ENCODE data around the gene FGA. TPM values are rescaled to one million over a fixed set of nuclear protein-coding genes. Genes with fewer than 3 reads are reported as not detected.
A peak's percentile ranks its signal among the peaks of the same experiment; 100 is the strongest.

FGA gene
- total RNA-seq = not detected

DNA sequence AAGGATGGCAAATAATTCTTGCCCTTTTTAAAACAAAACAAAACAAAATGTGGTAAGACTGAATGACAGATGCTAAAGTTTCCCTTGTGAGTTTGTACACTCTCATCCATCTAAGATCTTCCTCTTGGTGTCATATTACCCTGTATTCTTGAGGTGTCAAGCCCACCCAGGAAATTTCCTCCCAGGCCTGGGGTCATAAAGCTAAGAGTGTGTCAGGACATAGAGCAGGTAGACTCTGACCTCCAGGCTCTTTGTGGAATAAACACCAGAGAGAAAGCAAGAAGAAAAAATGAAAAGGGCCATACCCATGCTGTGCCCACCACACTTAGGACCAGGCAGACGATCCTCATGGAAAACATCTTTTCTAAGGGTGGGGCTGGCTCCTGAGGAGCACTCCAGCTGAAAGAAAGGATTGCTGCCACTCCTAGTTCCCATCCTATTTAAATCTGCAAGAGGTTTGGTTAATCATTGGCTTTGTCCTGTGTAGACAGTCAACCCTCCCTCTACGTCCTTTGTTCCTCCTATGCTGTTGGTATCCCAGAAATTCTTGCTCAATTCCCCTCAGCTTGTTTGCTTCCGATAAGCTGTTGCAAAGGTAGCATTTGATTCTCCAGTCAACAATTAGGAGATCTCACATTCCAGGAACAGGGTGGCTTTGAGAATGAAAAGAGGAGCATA is at the start of gene FGA:
FGA (minus strand) TSS at position 414 of the 678 bp plus-strand sequence; CDS start at position 359, 55 bp downstream.
- DNase-seq (ENCODE audit: low read depth in 2 of 3, low spot score in 2 of 3) = no peak

DNA sequence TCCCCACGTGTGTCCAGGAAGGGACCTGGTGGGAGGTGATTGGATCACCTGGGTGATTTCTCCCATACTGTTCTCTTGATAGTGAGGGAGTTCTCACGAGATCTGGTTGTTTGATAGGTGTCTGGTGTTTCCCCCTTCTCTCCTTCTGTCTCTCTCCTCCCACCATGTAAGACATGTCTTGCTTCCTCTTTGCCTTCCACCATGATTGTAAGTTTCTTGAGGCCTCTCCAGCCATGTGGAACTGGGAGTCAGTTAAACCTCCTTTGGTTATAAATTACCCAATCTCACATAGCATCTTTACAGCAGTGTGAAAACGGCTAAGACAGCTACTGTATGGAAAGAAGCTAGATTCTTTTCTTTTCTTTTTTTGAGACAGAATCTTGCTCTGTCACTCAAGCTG is 43.5 kb upstream of the FGA start:
- no peak for DNase-seq (ENCODE audit: low read depth in 2 of 3, low spot score in 2 of 3)

DNA sequence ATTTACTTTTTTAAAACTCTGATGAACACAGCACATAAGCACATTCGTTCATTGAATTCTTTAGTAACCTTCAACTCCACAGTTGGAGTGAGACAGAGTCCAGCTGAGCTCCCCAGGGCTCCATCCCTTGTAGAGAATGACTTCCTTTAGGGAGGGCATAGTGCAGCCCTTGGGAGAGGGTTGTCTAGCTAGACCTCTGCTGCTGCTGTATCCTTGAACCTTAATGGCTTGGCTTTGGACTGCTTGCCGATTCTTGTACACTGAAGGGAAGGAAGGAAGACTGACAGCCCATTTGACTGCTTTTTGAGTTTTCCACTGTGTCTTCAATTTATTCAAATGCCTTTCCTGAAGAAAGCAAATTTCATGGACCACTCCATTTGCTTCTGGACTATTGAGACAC is 41.3 kb upstream of the FGA start:
- no peak for DNase-seq (ENCODE audit: low read depth in 2 of 3, low spot score in 2 of 3)

DNA sequence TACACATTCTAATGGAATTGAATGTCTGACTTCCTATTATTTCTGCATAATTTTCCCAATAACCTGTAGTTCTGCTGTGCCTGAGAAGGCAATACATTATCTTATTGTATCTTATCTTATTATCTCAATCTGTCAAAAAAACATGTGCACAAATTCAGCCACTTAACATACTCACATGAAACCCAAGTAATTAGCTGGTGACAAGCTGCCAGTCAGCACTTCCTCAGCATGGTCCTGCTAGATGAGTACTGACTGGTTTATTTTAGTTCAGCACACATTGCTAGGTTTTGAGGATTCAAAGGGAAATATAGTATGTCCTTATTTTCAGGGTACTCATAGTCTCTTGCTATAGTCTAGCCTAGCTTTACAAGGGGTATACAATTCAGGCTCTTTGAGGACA is 39.8 kb upstream of the FGA start:
- no peak for DNase-seq (ENCODE audit: low read depth in 2 of 3, low spot score in 2 of 3)

DNA sequence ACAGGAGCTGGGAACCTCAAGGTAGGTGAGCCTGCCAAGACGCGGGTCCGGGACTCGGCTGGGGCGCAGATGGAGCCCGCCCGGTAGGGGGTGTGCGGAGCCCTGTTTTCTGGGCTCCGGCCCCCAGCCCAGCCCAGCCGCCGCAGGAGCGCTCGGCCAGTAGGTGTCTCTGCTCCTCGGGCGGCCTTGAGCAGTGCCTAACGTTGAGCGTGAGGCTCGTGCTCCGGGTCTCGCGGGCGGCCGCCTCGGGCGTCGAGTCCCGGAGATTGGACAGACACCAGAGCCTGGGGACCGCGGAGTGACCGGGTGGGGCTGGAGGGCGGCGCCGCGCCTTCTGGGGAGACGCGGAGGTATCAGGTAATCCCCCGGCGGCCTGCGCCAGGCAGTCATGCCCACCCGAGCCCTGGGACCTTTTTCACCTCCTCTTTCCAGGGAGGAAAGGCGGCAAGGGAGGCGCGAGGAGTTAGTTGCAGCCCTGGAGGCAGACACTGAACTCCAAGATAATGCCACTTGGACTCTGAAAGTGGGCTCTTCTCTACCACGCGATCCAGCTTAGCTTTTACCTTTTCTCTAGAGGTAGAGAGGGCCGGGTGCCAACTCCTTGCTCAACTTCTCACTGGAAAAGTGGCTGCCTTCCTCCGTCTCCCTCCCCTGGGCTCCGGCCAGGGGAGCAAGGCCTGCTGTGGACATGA is 36.4 kb upstream of the FGA start:
- DNase-seq (ENCODE audit: low read depth in 2 of 3, low spot score in 2 of 3) = peak in 2 of 3 donors; percentile 80 to 85

DNA sequence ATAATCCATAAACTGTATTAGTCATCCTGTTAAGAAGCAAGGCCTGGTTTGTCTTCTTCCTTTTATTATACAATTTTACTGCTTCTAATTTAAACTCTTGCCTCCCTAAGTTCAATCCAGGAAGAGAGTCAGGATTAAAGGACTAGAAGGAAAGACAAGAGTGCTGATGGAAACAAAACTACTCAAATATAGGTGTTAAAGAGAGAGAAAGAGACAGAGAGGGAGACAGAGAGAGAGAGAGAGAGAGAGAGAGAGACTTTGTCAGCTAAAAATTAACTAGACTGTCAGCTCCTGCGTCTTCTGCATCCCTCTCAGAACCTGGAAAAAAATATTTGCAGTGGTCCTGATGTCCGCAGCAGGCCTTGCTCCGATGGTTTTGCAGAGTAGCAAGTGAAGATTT is 35.4 kb upstream of the FGA start:
- DNase-seq (ENCODE audit: low read depth in 2 of 3, low spot score in 2 of 3) = no peak

DNA sequence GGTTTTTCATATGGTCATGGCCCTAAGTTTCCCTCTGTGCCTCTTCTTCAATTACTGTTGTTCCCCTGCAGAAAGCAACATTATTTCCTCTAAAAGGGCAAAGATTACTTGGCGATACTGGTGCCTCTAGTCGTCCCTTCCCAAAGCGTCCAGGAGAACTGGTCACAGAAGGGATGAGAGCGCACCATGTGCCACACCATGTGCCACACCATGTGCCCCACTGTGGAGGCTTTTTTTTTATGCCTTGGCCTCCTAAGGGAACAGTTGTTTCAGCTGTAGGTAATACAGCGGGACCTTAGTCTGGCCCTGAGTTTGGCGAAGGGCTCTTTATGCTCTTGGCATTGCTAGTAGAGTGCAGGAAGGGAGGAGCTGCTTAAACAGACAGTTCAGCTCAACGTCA is 33.5 kb upstream of the FGA start:
- no peak for DNase-seq (ENCODE audit: low read depth in 2 of 3, low spot score in 2 of 3)

DNA sequence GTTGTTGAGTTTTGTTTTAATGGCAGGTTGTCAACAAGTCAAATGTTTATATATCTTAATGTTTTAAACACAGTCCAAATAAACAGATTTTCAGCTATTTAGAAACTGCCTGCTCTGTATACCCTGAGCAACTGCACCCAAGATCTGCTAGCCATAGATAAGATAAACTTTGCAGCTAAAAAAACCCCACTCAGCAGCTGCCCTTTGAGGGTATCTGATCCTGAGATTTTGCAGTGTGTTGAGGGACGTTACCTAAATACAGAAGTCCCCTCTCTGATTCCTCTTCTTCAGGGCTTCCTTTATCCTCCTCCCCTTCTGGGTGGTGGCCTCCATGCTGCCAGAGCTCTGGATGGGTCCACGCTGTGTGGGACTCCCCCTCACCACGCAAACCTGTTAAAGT is 32.9 kb upstream of the FGA start:
- DNase-seq (ENCODE audit: low read depth in 2 of 3, low spot score in 2 of 3) = peak in 1 of 3 donors; percentile 39

DNA sequence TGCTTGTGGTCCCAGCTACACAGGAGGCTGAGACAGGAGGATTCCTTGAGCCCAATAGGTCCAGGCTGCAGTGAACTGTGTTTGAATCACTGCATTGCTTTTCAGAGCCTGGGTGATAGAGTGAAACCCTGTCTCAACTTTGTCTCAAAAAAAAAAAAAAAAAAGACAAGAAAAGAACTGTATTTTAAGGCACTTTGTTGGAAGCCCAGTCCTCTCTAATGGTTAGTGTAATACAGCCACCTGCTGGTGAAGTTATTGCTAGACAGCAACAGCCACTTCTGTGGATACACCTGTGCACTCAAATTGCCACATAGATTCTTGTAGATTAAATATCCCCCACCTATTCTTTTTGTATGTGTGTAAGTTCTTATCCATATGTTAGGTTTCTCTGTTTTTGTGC is 32.1 kb upstream of the FGA start:
- peak in 2 of 3 donors; percentile 46 to 76 for DNase-seq (ENCODE audit: low read depth in 2 of 3, low spot score in 2 of 3)

DNA sequence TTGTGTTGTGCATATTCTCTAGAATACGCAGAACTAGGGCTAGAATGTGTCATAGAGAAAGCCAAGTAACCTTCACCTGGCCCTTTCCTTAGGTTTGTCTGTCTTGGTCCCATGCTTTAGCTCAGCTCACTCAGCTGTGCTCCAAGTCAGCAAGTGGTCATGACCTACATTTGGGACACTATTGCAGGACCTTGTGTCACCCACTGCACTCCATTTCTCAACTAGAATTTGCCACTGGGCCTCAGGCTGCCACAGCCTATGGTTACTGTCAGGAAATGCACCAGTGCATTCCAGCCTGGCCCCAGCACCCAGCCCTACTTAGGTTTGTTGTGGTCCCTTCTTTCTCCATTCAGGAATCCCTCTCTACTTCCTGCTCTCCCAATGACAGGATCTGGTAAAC is 29.6 kb upstream of the FGA start:
- DNase-seq (ENCODE audit: low read depth in 2 of 3, low spot score in 2 of 3) = no peak

DNA sequence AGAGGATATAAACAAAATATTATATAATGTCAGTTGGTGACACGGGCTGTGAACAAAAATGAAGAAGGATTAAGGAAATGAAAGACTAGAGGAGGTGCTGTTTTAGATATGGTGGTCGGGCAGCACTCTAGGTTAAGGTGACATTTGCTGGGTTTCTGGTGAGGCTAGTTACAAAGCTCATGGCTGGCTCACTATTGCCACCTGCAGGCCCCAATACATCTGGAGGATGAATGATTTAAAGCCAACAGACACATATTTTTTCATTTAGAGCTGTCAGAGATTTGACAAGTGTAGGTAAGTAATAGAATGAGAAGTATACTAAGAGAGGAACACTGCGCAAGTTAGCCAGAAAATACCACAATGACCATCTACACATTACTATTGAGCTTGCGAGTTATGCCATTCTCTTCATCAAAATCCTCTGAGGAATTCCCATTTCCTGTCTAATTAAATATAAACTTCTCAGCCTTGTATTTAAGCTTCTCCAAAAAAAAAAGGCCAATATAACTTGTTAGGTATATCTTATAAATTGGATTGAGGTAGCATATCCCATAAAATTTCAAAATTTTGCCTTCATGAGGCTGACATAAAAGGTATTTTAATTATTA is 28.3 kb upstream of the FGA start:
- peak in 2 of 3 donors; percentile 56 to 84 for DNase-seq (ENCODE audit: low read depth in 2 of 3, low spot score in 2 of 3)

DNA sequence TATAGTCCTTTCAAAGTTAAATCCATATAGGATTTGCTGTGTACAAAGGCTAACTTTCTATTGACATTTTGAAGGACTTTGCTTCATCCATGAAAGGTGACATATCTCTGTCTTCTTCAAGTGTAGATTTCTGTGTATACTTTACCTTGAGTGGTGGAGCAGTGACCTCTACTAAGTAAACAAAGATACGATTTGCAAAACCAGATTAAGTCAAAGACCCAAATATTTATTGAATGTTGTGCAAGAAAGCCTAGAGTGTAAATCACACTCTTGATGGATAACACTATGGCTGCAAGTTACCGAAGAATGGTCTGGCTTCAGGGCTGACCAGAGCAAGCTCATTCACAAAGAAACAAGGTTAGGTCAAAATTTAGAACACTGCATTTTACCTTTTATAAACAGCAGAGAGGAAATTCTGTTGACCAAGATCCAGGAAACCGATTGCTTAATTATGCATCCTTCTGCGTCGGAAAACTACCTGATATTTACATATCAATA is 27.3 kb upstream of the FGA start:
- DNase-seq (ENCODE audit: low read depth in 2 of 3, low spot score in 2 of 3) = no peak

DNA sequence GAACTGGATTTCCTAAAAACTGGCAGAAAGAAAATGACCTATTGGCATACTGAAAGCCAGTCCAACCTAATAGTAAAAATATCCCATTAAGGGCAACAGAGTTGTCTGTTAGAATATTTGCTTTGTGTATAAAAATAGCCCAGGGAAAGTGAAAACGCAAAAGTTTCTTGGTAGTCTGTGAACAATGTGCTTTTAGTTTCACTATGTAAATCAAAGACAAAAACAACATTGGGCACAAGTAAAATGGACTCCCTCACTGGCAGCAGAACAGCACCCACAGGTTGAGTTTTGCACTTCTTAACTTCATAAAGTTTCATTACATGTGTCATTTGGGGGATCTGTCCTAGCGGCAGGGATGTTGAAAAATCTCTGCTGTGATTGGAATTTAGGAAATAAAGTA is 26.2 kb upstream of the FGA start:
- peak in 1 of 3 donors; percentile 62 for DNase-seq (ENCODE audit: low read depth in 2 of 3, low spot score in 2 of 3)

DNA sequence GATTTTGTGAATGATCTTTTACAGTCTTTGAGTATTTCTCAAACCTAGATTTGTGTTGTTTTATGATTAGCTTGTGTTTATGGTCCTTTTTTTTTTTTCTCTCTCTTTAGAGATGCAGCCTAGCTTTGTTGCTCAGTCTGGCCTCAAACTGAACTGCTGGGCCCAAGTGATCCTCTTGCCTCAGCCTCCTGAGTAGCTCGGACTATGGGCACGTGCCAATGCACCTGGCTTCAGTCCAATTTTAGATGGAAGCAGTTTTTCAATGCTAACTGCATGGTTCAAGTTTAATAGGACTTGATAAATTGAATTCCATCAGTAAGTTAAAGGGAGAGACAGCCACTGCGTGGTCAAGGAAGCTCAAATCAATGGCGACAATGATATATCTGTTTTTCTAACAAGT is 25.7 kb upstream of the FGA start:
- DNase-seq (ENCODE audit: low read depth in 2 of 3, low spot score in 2 of 3) = no peak

DNA sequence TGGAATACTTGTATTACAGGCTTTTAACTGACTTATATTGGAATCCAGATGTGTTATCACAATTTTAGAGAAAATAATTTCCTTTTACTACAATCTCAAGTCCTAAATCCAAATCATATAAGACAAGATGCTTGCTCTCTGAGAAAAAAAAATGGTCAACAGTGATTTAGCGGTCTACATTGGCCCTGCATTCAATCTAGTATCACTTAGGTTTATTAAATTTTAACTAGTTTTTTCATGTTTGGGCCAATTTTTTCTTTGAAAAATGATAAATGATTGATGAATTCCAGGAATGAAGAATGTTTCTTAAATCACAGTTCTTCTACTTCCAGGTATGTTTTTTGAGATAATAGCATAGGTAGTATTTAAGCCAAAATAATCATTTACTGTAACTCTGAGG is 24.7 kb upstream of the FGA start:
- DNase-seq (ENCODE audit: low read depth in 2 of 3, low spot score in 2 of 3) = no peak

DNA sequence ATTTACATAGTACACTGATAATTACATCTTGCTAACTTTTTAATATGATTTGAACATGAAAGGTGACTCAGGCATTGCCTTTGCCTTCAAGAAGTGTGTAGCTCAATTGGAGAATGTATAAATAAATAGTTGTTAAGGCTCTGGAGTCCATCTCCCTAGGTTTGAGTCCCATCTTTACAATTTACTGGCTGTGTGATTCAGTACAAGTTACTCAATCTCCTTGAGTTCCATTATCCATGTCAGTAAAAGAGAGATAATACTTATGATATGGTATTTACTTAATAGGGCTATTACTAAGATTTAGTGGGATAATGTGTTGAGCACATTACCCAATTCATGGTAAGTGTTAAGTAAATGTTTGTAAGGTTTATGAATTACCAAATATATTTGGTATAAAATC is 23.8 kb upstream of the FGA start:
- DNase-seq (ENCODE audit: low read depth in 2 of 3, low spot score in 2 of 3) = no peak

DNA sequence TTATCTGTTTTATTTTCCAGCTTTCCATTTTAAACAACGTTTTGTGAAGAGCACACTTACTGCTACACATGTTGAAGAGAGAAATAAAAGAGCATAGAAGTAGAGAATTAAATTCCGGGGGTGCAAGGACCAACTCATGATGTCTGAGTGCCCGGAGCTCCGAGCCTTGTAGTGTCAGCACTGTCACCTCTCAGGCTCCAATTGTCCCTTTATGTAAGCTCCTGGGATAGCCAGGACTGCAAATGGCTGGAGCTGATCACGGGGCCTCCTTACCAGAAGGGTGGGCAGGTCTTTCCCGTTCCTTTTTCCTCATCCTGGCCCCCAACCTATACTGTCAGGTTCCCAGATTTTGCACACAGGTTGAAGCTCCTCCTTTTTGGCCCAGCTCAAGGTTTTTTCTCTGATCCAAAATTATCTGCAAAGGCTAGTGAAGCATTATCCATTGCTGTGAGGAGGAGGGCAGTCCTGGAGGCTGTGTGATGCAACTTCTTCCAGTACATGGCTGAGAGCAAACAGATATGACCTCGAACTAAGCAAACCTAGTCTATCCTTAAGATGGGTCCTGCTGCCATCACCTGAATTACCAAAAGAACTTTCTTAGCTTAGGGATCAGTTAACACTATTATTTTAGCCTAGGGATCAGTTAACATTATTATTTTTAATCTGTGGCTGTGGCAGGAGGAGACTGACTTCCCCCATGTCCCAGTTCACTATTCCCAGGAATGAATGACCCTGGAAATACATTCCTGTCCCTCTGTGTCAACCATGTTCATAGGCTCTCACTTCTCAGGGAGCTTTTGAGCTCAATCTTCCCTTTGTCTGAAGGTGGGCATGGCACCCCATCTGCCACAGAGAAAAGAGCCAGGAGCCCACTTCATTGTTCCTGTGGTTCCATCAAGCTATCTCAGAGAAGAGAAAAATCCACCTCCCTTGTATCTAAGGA is 22.2 kb upstream of the FGA start, which contains the start of gene FGG:
FGG (minus strand) TSS at position 185 of the 943 bp plus-strand sequence; CDS start at position 138, 47 bp downstream.
- DNase-seq (ENCODE audit: low read depth in 2 of 3, low spot score in 2 of 3) = no peak

DNA sequence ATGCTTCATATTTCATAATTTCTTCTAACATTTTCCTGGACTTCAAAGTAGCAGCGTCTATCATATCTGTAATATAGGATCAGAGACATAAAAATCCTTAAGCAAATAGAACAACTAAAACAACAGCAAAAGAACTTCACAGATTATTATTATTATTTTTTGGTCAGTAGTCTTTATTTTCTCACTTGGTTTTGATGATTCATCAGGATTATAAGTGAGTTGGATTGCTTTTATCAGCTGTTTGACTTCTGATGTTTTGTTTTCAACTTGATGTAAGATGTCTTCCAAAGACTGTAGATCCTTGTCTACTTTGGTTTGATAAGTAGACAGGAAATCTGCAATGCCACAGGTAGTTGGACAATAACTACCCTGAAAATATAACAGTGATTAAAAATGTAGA is 21.3 kb upstream of the FGA start:
- DNase-seq (ENCODE audit: low read depth in 2 of 3, low spot score in 2 of 3) = no peak

DNA sequence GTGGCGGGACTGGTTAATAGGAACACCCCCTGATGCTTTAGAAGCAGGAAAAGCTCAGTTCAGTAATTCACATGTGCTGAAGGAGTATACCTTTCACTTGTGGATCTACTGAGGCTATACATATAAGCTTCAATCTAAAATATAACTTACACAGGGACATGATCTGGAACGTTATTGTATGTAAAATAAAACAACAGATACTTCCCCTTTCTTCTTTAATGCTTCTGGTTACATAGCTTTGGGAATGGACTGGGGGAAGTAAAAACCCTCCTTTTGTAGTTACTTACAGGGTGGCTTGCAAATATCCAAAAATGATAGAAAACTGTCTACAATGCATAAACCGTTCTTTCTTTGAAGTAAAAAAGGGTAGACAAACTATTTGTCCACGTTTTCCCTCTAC is 20.0 kb upstream of the FGA start:
- peak in 1 of 3 donors; percentile 31 for DNase-seq (ENCODE audit: low read depth in 2 of 3, low spot score in 2 of 3)

DNA sequence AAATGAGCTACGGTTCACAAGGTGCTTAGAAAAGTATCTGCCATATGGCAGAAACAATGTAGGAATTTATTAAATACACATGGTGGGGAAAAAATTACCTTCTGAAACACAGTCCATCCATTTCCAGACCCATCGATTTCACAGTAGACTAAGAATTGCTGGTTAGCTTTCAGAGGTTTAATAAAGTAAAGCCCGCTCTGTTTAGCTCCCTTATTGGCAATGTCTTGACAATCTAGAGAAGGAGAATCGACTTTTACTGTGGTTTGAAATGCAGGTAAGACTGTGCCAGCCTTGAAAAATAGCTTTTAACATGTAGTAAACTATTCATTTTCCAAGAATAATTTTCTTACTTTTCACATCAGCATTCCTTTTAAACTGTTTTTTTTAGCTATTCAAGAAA is 19.0 kb upstream of the FGA start:
- DNase-seq (ENCODE audit: low read depth in 2 of 3, low spot score in 2 of 3) = no peak

Data from hematopoietic multipotent progenitor cell (in vitro differentiated cells).